Loucy (cell line): ENCODE data around the gene HOXA2.

Experiments
- H2AFZ ChIP-seq: fragments of 200-600 bp; sonication (generic); 2 replicates; pipeline ENCODE4 v1.6.0; 2016; ENCODE audit warnings: antibody characterized with exemption, mild to moderate bottlenecking, low read length, moderate library complexity
- H3F3A ChIP-seq: fragments of 200-600 bp; 2 replicates; pipeline ENCODE4 v1.6.0; 2016; ENCODE audit warnings: antibody characterized with exemption, low read depth, mild to moderate bottlenecking
- H3K27me3 ChIP-seq: fragments of 200-600 bp; sonication (generic); 2 replicates; pipeline ENCODE4 v1.6.1; 2014; ENCODE audit warnings: low read length, mild to moderate bottlenecking; ENCODE audit not compliant: insufficient read depth, poor library complexity, severe bottlenecking
- H3K36me3 ChIP-seq: fragments of 200-600 bp; sonication (generic); 2 replicates; pipeline ENCODE4 v1.6.1; 2016; ENCODE audit warnings: low read length; ENCODE audit not compliant: insufficient read depth
- H3K4me1 ChIP-seq: fragments of 200-600 bp; sonication (generic); 2 replicates; pipeline ENCODE4 v1.5.1; 2014; ENCODE audit warnings: low read length, mild to moderate bottlenecking; ENCODE audit not compliant: insufficient read depth, poor library complexity, severe bottlenecking
- H3K4me2 ChIP-seq: fragments of 200-600 bp; sonication (generic); 2 replicates; pipeline ENCODE4 v1.6.0; 2014; ENCODE audit warnings: antibody characterized with exemption, low read length, low read depth, mild to moderate bottlenecking; ENCODE audit not compliant: poor library complexity, severe bottlenecking
- H3K4me3 ChIP-seq: fragments of 200-600 bp; sonication (generic); 2 replicates; pipeline ENCODE4 v1.5.1; 2014; ENCODE audit warnings: low read length, mild to moderate bottlenecking, mixed read lengths; ENCODE audit not compliant: poor library complexity, severe bottlenecking
- H3K79me2 ChIP-seq: fragments of 200-600 bp; sonication (generic); 2 replicates; pipeline ENCODE4 v1.6.1; 2014; ENCODE audit warnings: low read length; ENCODE audit not compliant: insufficient read depth
- H3K9ac ChIP-seq: fragments of 200-600 bp; sonication (generic); 2 replicates; pipeline ENCODE4 v1.6.0; 2014; ENCODE audit warnings: mild to moderate bottlenecking, low read depth, low read length, moderate library complexity; ENCODE audit not compliant: poor library complexity, severe bottlenecking
- H3K9me2 ChIP-seq: fragments of 200-600 bp; sonication (generic); replicated peaks from 2 replicates; pipeline ENCODE4 v1.6.1; 2016; ENCODE audit warnings: low read depth, low read length, mixed read lengths
- H3K9me3 ChIP-seq: fragments of 200-600 bp; sonication (generic); 2 replicates; pipeline ENCODE4 v1.6.1; 2014; ENCODE audit warnings: mild to moderate bottlenecking, antibody characterized with exemption, low read length, low read depth; ENCODE audit not compliant: insufficient read depth
- H4K20me1 ChIP-seq: fragments of 200-600 bp; sonication (generic); 2 replicates; pipeline ENCODE4 v1.6.0; 2014; ENCODE audit warnings: antibody characterized with exemption, low read length, mild to moderate bottlenecking; ENCODE audit not compliant: insufficient read depth, poor library complexity, severe bottlenecking
- EZH2phosphoT487 ChIP-seq: fragments of 200-600 bp; IDR thresholded peaks from 2 replicates; pipeline ENCODE4 v1.6.1; 2018; ENCODE audit warnings: antibody characterized with exemption, mild to moderate bottlenecking, moderate library complexity, borderline replicate concordance
- TF ChIP-seq, protein P1 (sequence below): fragments of 200-600 bp; sonication (generic); conservative IDR thresholded peaks from 2 replicates; pipeline ENCODE4 v1.5.1; 2014; ENCODE audit warnings: mild to moderate bottlenecking, antibody characterized with exemption, low read length

Gene HOXA2

DNA sequence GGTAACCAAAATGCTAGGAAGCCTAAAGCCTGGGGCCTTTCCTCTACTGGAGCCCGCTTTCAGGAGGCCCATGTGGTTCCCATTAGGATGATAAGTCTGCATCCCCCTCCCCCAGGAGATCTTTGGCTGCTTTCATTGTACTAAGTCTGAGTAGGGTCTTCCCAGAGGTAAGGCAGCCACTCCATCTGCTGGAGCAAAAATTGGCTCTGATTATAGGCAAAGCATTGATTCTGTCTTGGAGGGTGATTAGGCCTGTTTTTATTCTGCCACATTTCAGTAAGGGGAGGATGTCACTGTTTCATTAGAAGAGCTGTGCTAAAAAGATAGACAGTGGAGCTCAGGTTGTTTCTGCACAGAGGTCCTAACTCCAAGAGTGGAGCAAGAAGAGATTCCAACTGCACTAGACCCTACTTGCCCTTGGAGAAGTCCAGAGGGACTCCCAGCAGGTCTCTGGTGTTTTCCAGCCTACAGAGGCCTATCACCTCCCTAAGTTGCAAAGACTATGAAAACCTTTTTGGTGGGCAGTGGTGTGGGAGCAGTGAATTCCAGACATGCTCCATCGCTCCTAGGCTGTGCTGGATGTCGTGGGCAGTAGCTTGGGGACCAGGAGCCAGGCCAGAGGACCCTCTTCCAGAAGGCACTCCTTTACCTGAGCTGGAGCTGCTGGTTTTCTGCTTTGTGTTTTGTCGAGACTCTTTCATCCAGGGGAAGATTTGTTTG, 7.1 kb upstream of the HOXA2 start:
- no peak overlapping the region for H3K4me3 ChIP-seq
- no peak overlapping the region for H3K4me2 ChIP-seq

DNA sequence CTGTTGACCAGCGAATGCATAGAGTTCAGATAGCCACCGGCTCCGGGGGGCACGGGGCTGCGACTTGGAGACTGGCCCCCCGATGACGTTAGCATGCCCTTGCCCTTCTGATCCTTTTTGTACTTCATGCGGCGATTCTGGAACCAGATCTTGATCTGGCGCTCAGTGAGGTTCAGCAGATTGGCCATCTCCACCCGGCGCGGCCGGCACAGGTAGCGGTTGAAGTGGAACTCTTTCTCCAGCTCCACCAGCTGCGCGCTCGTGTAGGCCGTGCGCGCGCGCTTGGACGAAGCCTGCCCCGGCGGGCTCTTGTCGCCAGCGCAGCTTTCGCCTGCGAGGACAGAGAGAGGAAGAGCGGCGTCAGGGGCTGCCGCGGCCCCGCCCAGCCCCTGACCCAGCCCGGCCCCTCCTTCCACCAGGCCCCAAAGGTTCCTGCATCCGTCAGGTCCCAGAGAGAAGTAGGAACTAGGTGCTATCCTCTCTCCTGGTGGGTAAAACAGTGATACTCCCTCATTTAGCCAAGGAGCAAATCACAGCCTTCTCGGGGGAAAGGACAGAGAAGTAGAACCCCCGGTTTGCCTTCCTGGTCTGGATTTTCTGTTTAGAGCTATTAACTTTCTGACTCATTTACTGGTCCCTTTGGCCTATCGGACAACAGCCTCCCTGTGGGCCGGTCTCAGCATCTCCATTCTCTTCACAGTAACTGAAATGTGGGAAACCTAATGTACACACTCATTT, 6.1 kb upstream of the HOXA2 start:
- TF ChIP-seq, protein P1, sequence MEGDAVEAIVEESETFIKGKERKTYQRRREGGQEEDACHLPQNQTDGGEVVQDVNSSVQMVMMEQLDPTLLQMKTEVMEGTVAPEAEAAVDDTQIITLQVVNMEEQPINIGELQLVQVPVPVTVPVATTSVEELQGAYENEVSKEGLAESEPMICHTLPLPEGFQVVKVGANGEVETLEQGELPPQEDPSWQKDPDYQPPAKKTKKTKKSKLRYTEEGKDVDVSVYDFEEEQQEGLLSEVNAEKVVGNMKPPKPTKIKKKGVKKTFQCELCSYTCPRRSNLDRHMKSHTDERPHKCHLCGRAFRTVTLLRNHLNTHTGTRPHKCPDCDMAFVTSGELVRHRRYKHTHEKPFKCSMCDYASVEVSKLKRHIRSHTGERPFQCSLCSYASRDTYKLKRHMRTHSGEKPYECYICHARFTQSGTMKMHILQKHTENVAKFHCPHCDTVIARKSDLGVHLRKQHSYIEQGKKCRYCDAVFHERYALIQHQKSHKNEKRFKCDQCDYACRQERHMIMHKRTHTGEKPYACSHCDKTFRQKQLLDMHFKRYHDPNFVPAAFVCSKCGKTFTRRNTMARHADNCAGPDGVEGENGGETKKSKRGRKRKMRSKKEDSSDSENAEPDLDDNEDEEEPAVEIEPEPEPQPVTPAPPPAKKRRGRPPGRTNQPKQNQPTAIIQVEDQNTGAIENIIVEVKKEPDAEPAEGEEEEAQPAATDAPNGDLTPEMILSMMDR: no peak
- no peak for TF ChIP-seq EZH2phosphoT487
- Histone ChIP-seq H3K4me1 (no peaks in the 10 kb centered on the region), H3K79me2 (peaks cover 61% of the 10 kb centered on the region), H3K9me2 (no peaks in the 10 kb centered on the region), H3K27me3 (no peaks in the 10 kb centered on the region), H3F3A (no peaks in the 10 kb centered on the region), H3K9me3 (no peaks in the 10 kb centered on the region), H3K4me3 (no peak overlapping the region), H2AFZ (no peak overlapping the region), H3K9ac (no peak overlapping the region), H3K36me3 (peaks cover 81% of the 10 kb centered on the region; the same call in 1 of the 2 replicates), H3K4me2 (no peak overlapping the region), H4K20me1 (peaks cover 34% of the 10 kb centered on the region)

More for the DNA sequence above, 7.1 kb upstream of the HOXA2 start:
- H3K4me1 ChIP-seq: no peaks in the 10 kb centered on the region
- peaks cover 61% of the 10 kb centered on the region for H3K79me2 ChIP-seq
- TF ChIP-seq, protein P1: no peak
- TF ChIP-seq EZH2phosphoT487: no peak
- H3K27me3 ChIP-seq: no peaks in the 10 kb centered on the region
- peaks cover 37% of the 10 kb centered on the region for H4K20me1 ChIP-seq
- no peak overlapping the region for H2AFZ ChIP-seq
- no peaks in the 10 kb centered on the region for H3K9me2 ChIP-seq
- H3K9me3 ChIP-seq: no peaks in the 10 kb centered on the region
- H3K36me3 ChIP-seq: peaks cover 81% of the 10 kb centered on the region; the same call in 1 of the 2 replicates
- no peak overlapping the region for H3K9ac ChIP-seq
- H3F3A ChIP-seq: no peaks in the 10 kb centered on the region

- no peaks in the 10 kb centered on the region for H3K9me3 ChIP-seq
- no peak overlapping the region for H3K9ac ChIP-seq
These were observed 5.2 kb upstream of the HOXA2 start for GRCh38 chr7:27107391-27108381.

More at GRCh38 chr7:27107391-27108381, 5.2 kb upstream of the HOXA2 start:
- Histone ChIP-seq H3K27me3 (no peaks in the 10 kb centered on the region), H3K4me1 (peaks cover 4% of the 10 kb centered on the region), H3F3A (no peaks in the 10 kb centered on the region), H3K4me2 (no peak overlapping the region), H3K79me2 (peaks cover 61% of the 10 kb centered on the region), H3K36me3 (peaks cover 75% of the 10 kb centered on the region; the same call in 1 of the 2 replicates), H3K4me3 (no peak overlapping the region), H2AFZ (no peak overlapping the region), H4K20me1 (peaks cover 30% of the 10 kb centered on the region), H3K9me2 (no peaks in the 10 kb centered on the region)
- TF ChIP-seq, protein P1: no peak
- no peak for TF ChIP-seq EZH2phosphoT487
